GM18858 (cell line): ENCODE data around the gene PIEZO1.
"Not testable (repeated sequence)": the region's sequence is repeated elsewhere in the genome, so short reads cannot be mapped to it uniquely, and the experiment has no call there.

Source experiments
- ATAC-seq: cut with Tn5 transposase; IDR thresholded peaks from one replicate; pipeline ENCODE4 v1.9.1; 2021; ENCODE audit not compliant: unreplicated experiment

Gene PIEZO1

GRCh38 chr16:88784074-88784855, 755 bp downstream of the PIEZO1 start:
- no peak for ATAC-seq

- ATAC-seq, result no peak
Observed at GRCh38 chr16:88783391-88784073, 1.5 kb downstream of the PIEZO1 start.

GRCh38 chr16:88782454-88783390, 2.3 kb downstream of the PIEZO1 start:
- ATAC-seq, result no peak

GRCh38 chr16:88781140-88782077, 3.6 kb downstream of the PIEZO1 start:
- no peak for ATAC-seq

GRCh38 chr16:88780142-88781062, 4.6 kb downstream of the PIEZO1 start:
- no peak for ATAC-seq

GRCh38 chr16:88779406-88780141, 5.4 kb downstream of the PIEZO1 start:
- ATAC-seq, result no peak

- no peak for ATAC-seq
Observed at GRCh38 chr16:88778541-88779065, 6.4 kb downstream of the PIEZO1 start.

- no peak for ATAC-seq
Observed at GRCh38 chr16:88778271-88778525, 6.8 kb downstream of the PIEZO1 start.

GRCh38 chr16:88777471-88778270, 7.3 kb downstream of the PIEZO1 start:
- ATAC-seq, result no peak

- ATAC-seq, result no peak
Observed at GRCh38 chr16:88775825-88776224, 9.2 kb downstream of the PIEZO1 start.

GRCh38 chr16:88774544-88775393, 10.3 kb downstream of the PIEZO1 start:
- no peak for ATAC-seq

GRCh38 chr16:88773812-88774291, 11.2 kb downstream of the PIEZO1 start:
- ATAC-seq, result no peak

- no peak for ATAC-seq
Observed at GRCh38 chr16:88772871-88773811, 11.9 kb downstream of the PIEZO1 start.

GRCh38 chr16:88771781-88772180, 13.2 kb downstream of the PIEZO1 start:
- ATAC-seq, result not testable (repeated sequence)

- ATAC-seq, result no peak
Observed at GRCh38 chr16:88771294-88771772, 13.7 kb downstream of the PIEZO1 start.
